ENCODE data around the gene MYEF2. TPM values are rescaled to one million over a fixed set of nuclear protein-coding genes. Genes with fewer than 3 reads are reported as not detected.

Gene MYEF2
- polyA plus RNA-seq, 1 experiment, result 5.5 TPM

DNA sequence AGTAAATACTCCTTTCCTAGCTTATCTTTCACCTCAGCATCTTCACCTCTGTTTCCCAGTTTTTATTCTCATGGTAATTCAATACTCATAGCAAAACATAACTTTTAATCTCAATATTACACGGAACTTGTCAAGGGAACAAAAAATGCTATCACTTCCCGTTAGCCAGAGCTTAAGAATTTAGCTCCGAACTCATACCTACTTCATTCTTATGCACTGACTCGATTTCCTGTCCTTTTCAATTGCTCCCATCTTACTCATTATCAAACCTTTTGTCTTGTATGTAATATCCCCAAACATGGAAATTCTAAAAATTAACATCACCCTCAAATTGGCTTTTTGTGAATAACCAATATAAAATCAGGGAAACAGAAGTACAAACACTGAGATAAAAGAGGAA is 28.2 kb downstream of the MYEF2 start:
- TF ChIP-seq, protein P1, sequence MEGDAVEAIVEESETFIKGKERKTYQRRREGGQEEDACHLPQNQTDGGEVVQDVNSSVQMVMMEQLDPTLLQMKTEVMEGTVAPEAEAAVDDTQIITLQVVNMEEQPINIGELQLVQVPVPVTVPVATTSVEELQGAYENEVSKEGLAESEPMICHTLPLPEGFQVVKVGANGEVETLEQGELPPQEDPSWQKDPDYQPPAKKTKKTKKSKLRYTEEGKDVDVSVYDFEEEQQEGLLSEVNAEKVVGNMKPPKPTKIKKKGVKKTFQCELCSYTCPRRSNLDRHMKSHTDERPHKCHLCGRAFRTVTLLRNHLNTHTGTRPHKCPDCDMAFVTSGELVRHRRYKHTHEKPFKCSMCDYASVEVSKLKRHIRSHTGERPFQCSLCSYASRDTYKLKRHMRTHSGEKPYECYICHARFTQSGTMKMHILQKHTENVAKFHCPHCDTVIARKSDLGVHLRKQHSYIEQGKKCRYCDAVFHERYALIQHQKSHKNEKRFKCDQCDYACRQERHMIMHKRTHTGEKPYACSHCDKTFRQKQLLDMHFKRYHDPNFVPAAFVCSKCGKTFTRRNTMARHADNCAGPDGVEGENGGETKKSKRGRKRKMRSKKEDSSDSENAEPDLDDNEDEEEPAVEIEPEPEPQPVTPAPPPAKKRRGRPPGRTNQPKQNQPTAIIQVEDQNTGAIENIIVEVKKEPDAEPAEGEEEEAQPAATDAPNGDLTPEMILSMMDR (IDR thresholded peaks at IDR 0.05; ENCODE audit: insufficient read depth, low read depth, low read length), result no peak
- H3K36me3 ChIP-seq (ENCODE audit: control insufficient read depth, insufficient read depth, low read length), result no peaks in the 10 kb centered on the region; the same call in 1 of the 2 replicates
- CTCF ChIA-PET, result interaction anchor here (0.7 to 1.1 kb wide), 2 partner anchors 10 to 17 kb away, joined by 3 read pairs; no protein-coding TSS in a partner anchor
- POLR2A ChIA-PET, result no interaction called here
- H3K27me3 ChIP-seq (ENCODE audit: control insufficient read depth, insufficient read depth, low read length), result no peaks in the 10 kb centered on the region
- no peak overlapping the region for H3K4me3 ChIP-seq (ENCODE audit: low read depth, low read length)
- DNase-seq (ENCODE audit: low read depth), result no peak

DNA sequence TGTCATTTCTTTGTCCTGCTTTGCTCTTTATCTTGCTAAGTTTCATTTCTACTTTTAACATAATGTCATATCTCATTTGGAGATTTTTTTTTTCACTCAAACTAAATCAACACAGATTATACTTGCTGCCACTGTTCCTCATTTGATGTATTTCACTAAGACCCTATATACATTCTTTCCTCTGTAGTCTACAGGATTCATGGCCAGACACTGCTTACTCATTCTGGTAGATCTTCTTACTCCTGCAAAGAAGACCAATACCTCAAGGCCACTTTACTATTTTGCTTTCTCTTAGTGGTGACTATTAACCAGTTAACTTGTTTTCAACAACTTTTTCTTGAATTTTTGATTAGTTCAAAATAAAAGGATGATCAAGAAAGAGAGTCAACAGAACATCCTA is 30.7 kb downstream of the MYEF2 start:
- H3K36me3 ChIP-seq (ENCODE audit: control insufficient read depth, insufficient read depth, low read length), result no peaks in the 10 kb centered on the region
- CTCF ChIA-PET, result no interaction called here
- DNase-seq (ENCODE audit: low read depth), result no peak

DNA sequence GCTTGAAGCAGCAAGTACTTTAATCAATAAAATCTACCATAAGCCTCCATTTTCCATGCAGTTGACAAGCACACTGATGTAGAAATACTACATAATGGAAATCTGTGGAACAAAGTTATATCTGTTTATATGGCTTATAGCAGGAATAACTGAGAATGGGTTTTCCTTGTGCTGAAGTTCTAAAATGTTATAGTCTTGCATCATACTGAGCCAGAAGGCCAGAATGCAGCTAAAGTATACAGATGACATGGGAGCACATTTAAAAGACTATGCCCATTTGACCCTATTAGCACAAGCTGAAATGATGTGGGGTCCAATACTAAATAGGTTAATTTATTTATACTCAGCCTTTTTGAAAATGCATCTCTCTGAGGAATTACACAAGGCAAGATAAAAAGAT is 32.2 kb downstream of the MYEF2 start:
- TF ChIP-seq, protein P1 (IDR thresholded peaks at IDR 0.05; ENCODE audit: insufficient read depth, low read depth, low read length), result no peak
- no peak for DNase-seq (ENCODE audit: low read depth)
- H3K36me3 ChIP-seq (ENCODE audit: control insufficient read depth, insufficient read depth, low read length), result no peaks in the 10 kb centered on the region
- POLR2A ChIA-PET, result no interaction called here
- H3K27me3 ChIP-seq (ENCODE audit: control insufficient read depth, insufficient read depth, low read length), result no peaks in the 10 kb centered on the region
- H3K4me3 ChIP-seq (ENCODE audit: low read depth, low read length), result no peak overlapping the region
- CTCF ChIA-PET, result no interaction called here

More for the DNA sequence above, 30.7 kb downstream of the MYEF2 start:
- TF ChIP-seq, protein P1 (IDR thresholded peaks at IDR 0.05; ENCODE audit: insufficient read depth, low read depth, low read length), result no peak
- POLR2A ChIA-PET, result no interaction called here
- no peak overlapping the region for H3K4me3 ChIP-seq (ENCODE audit: low read depth, low read length)
- no peaks in the 10 kb centered on the region for H3K27me3 ChIP-seq (ENCODE audit: control insufficient read depth, insufficient read depth, low read length)

DNA sequence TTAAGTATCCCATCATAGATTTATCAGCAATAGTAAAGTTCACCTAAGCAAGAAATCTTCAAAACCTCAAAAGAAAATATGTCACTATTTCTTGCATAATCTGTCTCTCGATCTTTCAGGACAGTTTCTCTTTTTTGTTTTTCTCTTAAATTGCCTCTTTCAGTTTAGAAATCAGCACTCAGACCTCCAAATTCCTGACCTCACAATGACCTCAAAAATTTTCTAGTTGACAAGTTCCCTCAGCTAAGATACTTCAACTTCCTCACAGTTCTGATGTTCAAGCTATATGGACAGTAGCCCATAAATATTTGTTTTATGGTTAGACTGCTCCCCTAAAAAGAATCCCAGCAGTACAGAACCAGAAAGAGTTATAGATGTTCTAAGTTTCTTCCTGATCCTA is 33.2 kb downstream of the MYEF2 start:
- no peaks in the 10 kb centered on the region for H3K36me3 ChIP-seq (ENCODE audit: control insufficient read depth, insufficient read depth, low read length)
- H3K4me3 ChIP-seq (ENCODE audit: low read depth, low read length), result no peak overlapping the region
- no peak for DNase-seq (ENCODE audit: low read depth)
- TF ChIP-seq, protein P1 (IDR thresholded peaks at IDR 0.05; ENCODE audit: insufficient read depth, low read depth, low read length), result no peak
- CTCF ChIA-PET, result no interaction called here
- POLR2A ChIA-PET, result no interaction called here
- no peaks in the 10 kb centered on the region for H3K27me3 ChIP-seq (ENCODE audit: control insufficient read depth, insufficient read depth, low read length)

DNA sequence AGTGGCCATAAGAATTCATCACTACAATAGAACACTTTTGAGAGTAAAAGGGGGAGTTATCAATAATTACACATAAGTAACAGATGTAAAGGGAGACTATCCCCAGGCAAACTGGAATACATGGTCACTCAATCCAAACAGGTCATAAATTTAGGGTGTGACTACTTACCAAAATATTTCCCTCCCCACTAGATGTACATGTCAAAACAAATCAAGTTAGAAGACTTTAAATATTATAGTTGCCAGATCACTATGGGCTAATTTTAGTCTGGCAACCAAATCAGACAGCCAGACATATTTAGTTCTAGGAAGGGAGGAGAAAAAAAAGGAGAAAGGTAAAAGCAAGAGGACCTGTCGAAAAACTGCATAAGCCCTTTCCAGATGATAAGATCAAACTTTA is 34.2 kb downstream of the MYEF2 start:
- no peaks in the 10 kb centered on the region for H3K36me3 ChIP-seq (ENCODE audit: control insufficient read depth, insufficient read depth, low read length)
- DNase-seq (ENCODE audit: low read depth), result no peak
- no peak overlapping the region for H3K4me3 ChIP-seq (ENCODE audit: low read depth, low read length)
- ChIA-PET CTCF (no interaction called here), POLR2A (no interaction called here)
- no peaks in the 10 kb centered on the region for H3K27me3 ChIP-seq (ENCODE audit: control insufficient read depth, insufficient read depth, low read length)
- TF ChIP-seq, protein P1 (IDR thresholded peaks at IDR 0.05; ENCODE audit: insufficient read depth, low read depth, low read length), result no peak
